Right forelimb (tissue), 1 donor: Measurements from ENCODE around the gene NR1H3.
A peak's percentile ranks its signal among the peaks of the same experiment; 100 is the strongest.

Experiments used
- DNase-seq: peaks from one replicate; pipeline ENCODE4 v3.0.0-alpha.2; 2018

NR1H3 gene

DNA sequence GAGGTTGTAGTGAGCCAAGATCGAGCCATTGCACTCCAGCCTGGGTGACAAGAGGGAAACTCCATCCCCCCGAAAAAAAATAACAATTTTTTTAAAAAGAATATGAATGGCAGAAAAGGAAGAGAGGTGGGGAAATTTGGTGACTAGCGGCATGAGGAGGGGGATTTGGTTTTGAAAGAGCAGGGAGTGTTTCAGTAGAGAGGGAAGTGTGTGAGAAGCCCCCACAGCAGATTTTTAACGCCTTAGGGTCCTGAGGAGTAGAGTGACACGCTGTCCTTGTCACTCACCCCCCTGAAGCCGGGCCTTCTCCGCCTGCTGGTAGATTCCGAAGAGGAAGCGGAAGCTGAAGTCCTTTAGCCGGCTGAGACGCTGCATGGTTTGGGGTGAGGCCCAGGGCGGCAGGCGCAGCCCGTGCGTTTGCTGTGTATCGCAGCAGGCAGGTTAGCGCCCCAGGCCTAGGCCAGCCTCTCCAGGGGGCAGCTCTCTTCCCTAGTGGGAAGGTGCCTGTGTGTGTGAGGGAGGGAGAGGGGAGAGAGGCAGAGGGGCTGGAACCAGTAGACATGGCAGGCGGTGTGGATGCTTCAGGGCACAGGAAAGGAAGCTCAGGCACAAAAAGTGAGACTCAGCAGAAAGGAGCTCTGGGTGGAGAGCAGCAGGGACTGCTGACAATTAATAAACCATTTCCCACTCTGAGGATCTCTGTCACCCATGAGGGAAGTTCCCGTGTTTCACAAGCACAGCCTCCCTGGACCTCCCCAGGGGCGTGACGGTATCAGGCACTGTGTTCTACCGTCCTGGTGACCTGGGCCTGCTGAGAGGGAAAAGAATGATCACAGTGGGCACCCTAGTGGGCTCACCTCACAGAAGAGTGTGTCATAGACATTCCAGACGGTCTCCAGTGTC lies 13.1 kb upstream of the NR1H3 start:
- DNase-seq, result no peak

DNA sequence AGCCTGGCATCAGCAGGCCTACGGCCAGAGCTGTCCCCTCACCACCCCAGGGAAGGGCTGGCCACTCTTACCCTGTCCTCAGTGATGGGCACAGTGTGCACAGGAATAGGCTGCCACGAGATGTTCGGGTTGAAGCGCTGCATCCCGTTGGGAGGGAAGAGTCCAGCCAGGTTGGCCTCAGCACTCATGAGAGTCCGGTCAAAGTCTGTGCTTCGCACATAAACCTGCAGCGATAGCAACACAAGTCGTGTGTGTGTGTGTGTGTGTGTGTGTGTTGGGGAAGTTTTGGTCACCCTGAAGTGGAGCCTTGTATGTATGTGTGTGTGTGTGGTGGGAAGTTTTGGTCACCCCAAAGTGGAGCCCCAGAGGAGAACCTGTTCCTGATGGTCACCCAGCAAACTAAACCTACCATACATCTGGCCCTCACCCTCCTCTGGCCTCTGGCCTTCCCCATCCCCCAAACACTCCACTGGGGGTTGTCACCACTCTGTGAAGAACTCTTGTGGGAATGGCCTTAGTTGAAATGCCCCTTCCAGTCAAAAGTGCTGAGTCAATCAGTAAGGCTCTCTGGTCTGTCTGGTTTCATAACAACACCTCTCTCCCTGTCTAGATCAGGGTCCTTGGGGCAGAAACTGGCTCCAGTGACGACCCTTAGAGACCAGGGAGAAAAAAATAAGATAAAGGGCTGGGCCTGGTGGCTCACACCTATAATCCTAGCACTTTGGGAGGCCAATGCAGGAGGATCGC lies 12.0 kb upstream of the NR1H3 start:
- no peak for DNase-seq

DNA sequence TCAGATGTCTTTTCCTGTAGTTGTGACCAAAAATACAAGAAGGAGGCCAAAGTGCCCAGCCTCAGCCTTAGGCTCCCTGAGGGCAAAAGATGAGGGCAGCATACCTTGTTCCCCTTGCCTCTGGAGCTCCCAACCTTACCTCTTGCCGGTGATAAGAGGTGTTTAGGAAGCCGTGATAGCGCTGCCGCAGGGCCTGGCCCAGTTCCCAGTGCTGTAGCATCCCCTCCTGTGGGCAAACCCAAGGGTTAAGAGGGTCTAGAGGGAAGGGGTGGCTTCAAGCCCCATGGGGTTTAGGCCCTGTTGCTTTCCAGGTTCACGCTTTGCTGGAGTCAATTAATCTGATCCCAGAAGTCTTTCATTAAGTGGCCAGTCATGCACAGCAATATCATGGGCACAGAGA lies 10.3 kb upstream of the NR1H3 start:
- no peak for DNase-seq

DNA sequence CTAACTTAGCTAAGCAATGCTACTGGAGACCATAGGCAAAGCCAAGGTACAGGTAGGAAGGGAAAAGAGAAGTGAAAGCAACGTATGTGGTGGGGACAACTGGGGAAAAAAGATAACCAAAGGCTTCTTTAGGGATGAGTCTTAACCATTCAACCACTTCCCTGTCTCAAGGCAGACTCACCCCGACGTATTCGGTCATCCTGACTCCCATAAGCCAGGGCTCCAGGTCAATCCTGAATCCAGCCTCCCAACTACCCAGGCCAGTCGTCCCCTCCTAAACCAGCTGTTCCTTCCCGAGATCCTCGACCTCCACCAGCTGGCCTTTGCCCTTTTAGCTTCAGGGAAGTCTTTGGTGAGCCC lies 9.5 kb upstream of the NR1H3 start:
- no peak for DNase-seq

DNA sequence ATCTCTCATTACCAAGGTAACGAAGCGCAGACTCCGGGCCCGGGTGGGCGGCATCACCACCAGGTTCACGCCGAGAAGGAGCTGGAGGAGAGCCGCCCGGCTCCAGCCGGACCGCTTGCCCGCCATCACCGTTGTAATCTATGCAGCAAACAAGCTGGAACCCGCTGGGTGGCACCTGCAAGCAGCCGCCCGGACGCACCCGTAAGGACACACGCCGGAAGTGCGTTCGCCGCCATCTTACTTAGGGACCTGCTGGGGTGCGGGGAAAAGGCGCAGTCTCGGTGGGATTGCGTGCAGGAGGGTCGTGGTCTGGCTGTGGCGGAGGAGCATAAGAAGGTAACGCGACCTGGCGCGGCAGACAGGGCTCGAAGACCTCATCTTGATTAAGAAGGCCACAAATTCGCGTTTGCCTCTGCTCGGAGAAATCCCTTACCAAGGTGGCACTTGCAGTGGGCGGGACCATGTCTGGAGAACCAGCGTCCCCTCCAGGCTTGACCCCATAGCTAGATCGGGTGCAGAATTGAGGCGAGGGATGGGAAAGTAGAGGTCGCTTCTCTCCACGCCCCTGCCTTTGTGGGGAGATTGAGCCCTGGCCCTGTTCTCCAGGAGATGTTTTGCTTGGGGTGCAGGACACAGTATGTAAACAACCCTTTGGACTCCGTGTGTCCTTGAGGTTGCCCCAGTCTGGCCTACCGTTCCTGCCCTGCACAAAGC lies 9.0 kb upstream of the NR1H3 start, which contains the start of gene ACP2:
TSS of gene ACP2 (minus strand) at position 151 of the 714 bp plus-strand sequence. CDS start at position 126, 25 bp downstream.
- peak; percentile 94 for DNase-seq

DNA sequence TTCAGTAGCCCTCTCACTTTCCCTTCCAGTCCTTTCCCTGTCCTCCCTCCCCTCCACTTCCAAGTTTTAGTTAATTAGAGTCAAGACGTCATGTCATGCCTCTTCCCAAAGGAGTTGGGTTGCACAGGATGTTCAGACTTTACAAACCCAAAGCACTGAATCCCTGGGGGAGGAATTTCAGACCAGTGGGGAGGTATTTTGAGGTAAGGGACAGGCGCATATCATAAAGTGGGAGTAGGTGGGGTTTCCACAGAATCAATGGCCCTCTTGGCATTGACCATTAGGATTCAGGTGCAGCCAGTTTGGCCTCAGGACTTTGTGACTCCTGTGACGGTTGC lies 8.4 kb upstream of the NR1H3 start:
- no peak for DNase-seq

DNA sequence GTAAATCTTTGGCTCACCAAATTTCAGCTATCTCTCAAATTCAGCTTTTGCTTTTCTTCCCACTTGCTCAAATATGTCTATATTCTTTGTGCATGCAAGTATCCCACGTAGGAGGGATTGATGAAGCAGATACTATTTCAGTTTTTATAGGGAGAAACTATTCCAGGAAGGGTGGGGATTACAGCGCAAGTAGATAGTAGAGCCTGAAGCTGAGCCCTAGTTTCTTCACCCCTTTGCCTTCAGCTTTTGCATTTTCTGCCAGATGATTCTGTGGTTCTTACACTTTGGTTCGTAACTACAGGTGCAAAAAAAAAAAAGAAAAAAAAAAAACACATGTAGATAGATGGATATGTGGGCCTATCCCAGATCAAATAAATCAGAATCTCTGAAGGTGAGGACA lies 6.0 kb upstream of the NR1H3 start:
- no peak for DNase-seq

DNA sequence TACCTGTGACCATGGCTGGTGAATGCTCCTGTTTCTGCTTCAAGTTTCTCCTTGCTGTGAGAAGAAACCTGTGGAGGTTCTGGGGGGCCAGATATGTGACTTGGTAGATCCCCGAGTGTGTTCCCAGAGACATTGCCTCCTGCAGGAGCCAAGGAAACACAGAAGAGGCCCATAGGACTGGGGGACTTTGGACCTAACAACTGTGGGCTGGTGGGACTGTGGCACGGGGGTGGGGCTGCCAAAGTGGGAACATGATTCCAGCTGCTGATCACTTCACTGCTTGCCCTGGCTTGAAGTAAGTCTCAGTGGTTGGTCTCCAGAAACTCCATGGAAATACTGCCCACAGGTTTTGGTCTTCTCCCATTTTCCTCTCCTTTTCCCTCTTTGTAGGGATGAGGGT lies 4.1 kb upstream of the NR1H3 start:
- no peak for DNase-seq

DNA sequence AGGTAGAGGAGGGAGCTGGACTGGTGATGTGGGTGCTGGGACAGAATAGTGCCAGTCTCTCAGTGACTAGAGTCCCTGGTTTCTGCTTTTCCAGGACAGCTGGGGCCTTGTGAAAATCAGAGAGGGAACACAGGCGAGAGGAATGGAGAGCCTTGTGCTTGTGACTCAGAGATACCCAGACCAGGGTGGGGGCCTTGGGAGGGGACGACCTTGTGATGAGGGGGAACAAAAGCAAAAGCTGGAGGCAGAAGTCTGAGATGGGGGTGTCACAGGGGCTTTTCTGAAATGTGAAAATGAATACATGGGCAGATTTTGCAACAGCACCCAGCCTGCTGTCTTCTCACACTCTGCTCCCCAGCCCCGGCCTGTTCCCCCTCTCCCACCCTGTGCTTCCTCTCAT lies 3.4 kb upstream of the NR1H3 start:
- no peak for DNase-seq

DNA sequence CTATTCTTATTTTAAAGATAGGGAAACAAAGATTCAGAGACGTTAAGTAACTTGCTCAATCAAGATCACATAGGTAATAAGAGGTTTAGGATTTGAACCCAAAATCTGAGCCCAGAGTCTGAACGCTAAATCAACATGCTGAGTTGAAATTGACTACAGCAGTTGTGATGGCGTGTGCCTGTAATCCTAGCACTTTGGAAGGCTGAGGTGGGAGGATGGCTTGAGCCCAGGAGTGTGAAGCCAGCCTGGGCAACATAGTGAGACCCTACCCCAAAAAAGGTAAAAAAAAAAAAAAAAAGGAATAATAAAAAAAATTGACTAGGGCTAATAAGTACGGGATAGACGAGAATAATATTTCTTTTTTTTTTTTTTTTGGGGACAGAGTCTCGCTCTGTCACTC lies 1.4 kb upstream of the NR1H3 start:
- no peak for DNase-seq

DNA sequence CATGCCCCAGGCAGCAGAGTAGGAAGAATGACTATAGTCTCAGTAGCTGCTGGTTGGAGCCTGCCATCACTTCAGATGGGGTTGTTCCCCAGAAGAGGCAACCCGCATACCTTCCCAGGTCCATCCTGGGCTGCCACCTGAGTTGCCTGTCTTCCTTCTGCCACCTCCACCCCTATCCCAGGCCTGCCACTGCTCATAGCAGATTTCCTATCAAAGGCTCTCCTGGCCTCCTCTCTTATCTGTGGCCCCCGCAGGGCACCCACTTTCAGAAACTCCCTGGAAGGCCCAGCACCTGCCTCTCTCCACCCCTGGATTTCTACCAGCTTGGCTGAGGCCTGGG lies 649 bp upstream of the NR1H3 start:
- DNase-seq, result no peak

DNA sequence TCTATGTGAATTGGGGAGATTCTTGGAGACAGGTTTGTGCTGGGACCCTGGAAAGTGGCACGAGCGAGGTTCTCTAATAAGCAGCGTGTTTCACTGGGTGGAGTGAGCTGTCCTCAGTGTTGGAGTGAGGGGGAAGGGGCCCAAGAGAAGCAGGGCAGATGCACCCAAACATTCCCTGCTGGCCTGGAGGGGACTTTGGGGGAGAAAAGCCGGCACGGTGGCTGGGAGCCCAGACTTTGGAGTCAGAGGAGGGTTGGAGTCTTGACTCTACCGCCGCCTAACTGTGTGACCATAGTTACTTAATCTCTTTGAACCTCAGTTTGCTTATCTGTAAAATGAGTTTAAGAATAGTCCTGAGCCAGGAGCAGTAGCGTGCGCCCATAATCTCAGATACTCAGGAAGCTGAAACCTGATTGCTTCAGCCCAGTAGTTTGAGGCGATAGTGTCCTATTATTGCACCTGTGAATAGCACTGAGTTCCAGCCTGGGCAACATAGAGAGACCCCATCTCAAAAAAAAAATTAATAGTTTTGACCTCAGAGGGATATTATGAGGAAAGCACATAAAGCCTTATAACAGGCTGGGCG lies 614 bp downstream of the NR1H3 start:
- DNase-seq, result no peak

DNA sequence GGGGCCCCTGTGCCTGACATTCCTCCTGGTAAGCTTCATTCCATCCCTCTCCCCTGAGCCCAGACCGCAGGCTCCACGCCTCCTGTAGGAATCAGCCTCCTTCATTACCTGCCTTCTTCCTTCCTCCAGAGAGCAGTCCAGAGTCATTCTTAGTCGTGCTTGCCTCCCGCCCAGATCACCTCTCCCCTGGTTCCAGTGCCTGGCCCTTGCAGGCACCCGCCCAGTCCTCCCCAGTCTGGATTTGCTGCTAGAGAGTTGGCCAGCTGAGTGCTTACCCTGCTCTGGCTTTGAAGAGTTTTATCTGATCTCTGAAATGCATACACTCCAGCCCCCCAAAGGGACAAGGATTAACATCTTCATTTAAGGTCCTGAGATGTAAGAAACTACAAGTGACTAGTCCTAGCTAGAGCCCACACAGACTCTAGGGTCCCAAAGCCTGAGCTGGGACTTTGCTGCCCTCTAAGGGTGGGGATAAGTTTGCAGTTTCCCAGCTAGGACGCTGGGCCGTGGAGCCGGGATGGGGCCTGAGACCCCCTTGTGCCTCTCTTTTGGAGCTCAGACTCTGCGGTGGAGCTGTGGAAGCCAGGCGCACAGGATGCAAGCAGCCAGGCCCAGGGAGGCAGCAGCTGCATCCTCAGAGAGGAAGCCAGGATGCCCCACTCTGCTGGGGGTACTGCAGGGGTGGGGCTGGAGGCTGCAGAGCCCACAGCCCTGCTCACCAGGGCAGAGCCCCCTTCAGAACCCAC lies 1.6 kb downstream of the NR1H3 start:
- no peak for DNase-seq

DNA sequence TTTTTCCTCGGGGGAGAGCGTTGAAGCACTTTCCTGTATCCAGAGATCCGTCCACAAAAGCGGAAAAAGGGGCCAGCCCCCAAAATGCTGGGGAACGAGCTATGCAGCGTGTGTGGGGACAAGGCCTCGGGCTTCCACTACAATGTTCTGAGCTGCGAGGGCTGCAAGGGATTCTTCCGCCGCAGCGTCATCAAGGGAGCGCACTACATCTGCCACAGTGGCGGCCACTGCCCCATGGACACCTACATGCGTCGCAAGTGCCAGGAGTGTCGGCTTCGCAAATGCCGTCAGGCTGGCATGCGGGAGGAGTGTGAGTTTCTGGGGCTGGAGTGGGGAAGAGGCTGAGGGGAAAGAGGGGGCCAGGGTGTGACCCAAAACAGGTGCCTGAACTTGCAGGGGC lies 2.6 kb downstream of the NR1H3 start:
- DNase-seq, result no peak

DNA sequence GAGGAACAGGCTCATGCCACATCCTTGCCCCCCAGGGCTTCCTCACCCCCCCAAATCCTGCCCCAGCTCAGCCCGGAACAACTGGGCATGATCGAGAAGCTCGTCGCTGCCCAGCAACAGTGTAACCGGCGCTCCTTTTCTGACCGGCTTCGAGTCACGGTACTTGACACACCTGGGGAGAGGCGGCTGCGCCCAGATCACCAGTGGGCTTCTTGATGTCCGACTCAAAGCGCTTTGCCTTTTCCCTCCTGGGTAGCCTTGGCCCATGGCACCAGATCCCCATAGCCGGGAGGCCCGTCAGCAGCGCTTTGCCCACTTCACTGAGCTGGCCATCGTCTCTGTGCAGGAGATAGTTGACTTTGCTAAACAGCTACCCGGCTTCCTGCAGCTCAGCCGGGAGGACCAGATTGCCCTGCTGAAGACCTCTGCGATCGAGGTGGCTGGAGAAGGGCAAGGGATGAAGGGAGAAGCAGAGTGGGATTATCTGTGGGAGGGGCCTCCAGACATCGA lies 3.5 kb downstream of the NR1H3 start:
- DNase-seq, result no peak

DNA sequence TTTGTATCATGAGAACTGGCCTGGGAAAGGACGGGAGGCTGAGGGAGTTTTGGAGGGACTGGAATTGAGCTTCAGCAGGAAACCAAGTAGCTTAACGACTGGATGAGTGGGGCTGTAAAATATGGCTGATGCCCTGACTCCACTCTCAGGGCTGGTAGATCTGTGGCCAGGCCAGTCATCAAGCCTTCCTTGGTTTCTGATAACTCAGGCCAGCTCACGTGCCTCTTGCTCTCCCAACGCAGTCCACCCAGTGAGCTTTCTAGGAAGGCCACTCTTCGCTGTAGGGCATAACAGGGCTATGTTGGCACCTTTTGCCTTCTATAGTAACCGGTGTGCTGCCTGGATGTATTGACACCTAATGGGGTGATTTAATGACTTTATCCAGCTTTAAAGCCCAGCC lies 6.3 kb downstream of the NR1H3 start:
- no peak for DNase-seq

DNA sequence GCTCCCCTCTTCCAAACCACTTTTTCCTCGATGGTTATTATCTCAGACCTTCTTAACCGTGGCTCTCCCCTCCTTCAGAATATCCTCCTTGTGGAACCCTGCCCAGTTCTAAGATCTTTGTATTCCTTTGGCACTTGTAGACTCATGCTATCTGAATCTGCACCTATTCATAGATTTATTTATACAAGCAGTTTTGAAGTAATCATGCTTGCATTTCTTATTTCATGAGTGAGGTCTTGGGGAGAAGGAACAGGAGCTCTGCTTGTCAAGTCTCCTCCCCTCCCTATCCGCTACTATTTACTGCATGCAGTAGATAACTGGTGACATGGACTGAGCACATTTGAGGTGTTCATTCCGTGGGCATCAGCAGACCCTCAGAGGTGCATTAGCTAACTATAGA lies 6.7 kb downstream of the NR1H3 start:
- DNase-seq, result no peak

DNA sequence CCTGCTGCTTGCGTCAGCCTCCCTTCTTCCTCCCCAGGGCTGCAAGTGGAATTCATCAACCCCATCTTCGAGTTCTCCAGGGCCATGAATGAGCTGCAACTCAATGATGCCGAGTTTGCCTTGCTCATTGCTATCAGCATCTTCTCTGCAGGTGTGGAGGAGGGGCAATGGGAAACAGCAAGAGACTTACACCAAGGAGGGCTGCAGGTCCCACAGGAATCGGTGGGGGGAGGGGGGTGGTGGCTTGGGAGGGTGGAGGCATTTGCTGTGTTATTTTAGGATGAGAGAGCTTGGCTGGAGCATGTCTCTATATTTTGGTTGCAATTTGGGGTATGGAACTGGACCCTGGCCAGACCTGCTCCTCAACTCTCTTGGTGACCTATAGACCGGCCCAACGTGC lies 10.1 kb downstream of the NR1H3 start:
- DNase-seq, result no peak

DNA sequence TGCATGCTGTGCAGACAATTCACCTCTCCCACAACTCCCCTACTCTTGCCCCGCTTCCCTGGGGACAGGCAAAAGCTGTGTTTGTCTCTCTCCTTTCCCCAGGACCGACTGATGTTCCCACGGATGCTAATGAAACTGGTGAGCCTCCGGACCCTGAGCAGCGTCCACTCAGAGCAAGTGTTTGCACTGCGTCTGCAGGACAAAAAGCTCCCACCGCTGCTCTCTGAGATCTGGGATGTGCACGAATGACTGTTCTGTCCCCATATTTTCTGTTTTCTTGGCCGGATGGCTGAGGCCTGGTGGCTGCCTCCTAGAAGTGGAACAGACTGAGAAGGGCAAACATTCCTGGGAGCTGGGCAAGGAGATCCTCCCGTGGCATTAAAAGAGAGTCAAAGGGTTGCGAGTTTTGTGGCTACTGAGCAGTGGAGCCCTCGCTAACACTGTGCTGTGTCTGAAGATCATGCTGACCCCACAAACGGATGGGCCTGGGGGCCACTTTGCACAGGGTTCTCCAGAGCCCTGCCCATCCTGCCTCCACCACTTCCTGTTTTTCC lies 10.7 kb downstream of the NR1H3 start:
- DNase-seq, result no peak

DNA sequence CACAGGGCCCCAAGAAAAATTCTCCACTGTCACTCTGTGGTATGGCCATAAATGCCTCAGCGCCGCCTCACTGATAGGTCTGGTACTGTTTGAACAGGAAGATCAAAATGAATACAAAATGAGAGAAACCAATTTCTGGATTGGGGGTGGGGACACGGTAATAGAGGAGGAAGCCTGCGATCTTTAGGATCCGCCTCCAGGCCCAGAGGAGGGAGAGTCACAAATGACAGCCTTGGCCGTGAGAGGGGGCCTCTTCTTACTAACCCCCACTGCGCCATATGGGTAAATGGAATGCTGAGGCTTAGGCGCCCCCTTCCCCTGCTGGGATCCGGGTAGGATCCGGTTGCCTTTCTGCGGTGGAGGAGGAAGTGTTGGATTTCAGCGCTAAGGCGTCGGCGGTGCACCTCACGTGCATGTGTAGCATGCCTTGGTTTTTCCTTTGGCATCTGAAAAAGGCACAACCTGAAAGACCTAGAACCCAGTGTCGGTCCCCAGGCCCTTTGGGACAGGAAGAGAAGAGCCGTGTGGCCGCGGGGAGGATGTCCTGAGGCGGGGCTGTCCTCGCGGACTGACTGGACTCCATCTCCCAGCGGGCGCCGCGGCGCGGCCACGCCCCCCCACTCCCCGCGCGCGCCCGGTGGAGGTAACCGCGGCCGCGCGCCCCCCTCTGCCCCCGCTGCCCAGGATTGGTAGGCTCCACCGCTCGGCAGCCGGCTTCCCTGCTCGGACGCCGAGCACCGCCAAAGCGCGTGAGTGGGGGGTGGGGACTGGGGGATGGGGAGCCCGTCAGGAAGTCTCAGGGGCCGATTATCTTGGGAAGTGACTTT lies 11.4 kb downstream of the NR1H3 start:
- DNase-seq, result peak; percentile 92

DNA sequence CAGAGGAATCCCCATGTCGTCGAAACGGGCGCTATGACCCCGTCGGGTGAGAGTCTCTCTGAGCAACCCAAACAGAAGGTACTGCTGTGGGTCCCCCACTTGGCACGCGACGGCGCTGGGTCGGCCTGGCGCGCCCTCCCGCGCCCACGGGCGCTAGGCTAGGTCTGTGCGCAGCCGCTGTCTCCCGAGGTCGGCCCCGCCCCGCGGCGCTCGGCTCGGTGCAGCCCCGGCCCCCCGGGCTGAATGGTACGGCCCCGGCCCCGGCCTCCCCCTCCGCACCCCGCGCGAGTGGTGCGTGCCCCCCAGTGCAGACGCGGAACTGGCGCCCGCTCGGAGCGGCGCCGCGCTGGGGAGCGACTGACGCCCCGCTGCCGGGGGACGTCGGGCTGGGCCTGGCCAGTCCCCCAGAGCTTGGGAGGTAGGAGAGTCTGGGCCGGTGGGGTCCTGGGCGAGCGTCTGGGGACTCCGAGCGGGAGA lies 12.1 kb downstream of the NR1H3 start, which contains the start of gene MADD:
TSS of gene MADD (plus strand) at position 305 of the 477 bp plus-strand sequence.
- DNase-seq, result peak; percentile 88
